GM19099 (cell line): ENCODE measurements around the gene EHD1.

Source experiments
- POLR2A ChIP-seq: IDR thresholded peaks from 3 replicates; pipeline ENCODE4 v1.6.1; 2011; ENCODE audit warnings: low read depth; ENCODE audit not compliant: insufficient read length; ENCODE audit errors: extremely low read depth

EHD1 gene

GRCh38 chr11:64826578-64827450 is 51.6 kb downstream of the EHD1 start:
- no peak for TF ChIP-seq POLR2A

- no peak for TF ChIP-seq POLR2A
These were observed 52.4 kb downstream of the EHD1 start for GRCh38 chr11:64826062-64826461.

DNA sequence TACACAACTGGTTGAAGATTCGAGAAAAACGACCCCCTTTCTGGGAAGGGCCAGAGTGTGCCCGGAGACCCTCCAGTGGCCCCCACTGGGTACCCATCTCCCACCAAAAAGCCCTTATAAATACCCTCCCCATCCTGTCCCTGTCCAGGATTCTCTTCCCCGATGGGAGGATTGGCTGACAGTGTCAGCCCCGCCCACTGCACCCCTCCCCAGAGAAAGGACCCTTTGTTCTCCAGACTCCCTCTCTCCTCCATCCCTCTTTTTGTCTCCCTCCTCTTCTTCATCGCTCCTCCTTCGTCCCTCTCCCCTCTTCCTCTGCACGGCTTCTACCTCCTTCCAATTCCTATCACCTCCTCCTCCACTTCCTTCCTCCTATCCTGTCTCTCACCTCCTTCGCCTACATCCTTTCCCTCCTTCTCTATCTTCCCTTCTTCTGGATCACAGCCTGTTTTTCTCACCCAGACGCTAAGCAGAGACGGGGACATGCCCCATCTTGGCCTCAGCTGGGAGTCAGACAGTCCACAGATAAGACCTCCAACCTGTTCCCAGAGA is 54.8 kb downstream of the EHD1 start:
- TF ChIP-seq POLR2A: no peak

- no peak for TF ChIP-seq POLR2A
These were observed 60.9 kb downstream of the EHD1 start for GRCh38 chr11:64817476-64817875.

DNA sequence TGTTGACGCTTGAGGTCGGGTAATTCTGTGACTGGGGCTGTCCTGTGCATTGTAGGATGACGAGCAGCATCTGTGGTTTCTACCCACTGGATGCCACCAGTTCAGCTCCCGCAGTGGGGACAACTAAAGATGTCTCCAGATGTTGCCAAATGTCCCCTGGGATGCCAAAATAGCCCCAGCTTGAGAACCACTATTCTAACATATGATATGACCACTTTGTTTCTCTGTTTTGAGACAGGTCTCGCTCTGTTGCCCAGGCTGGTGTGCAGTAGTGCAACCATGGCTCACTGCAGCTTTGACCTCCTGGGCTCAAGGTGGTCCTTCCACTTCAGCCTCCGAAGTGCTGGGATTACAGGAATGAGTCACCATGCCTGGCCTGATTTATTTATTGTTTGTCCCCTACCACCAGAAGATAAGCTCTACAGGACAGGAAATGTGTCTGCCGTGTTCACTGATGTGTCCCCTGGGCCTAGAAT is 63.7 kb downstream of the EHD1 start:
- no peak for TF ChIP-seq POLR2A

- TF ChIP-seq POLR2A: no peak
These were observed 64.6 kb downstream of the EHD1 start for GRCh38 chr11:64813826-64814225.

DNA sequence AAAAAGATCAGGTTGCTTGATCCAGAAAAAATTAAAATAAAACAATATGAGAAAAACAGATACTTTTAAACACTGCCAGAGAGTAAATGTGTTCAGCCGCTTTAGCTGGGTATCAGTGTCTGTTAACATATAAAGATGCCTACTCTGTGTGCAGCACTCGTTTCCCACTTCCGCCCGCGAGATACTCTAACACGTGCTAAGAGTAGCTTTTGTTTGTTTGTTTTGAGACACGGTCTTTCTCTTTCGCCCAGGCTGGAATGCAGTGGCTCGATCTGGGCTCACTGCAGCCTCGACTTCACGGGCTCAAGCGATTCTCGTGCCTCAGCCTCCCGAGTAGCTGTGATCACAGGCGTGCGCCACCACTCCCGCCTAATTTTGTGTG is 67.5 kb downstream of the EHD1 start:
- no peak for TF ChIP-seq POLR2A

DNA sequence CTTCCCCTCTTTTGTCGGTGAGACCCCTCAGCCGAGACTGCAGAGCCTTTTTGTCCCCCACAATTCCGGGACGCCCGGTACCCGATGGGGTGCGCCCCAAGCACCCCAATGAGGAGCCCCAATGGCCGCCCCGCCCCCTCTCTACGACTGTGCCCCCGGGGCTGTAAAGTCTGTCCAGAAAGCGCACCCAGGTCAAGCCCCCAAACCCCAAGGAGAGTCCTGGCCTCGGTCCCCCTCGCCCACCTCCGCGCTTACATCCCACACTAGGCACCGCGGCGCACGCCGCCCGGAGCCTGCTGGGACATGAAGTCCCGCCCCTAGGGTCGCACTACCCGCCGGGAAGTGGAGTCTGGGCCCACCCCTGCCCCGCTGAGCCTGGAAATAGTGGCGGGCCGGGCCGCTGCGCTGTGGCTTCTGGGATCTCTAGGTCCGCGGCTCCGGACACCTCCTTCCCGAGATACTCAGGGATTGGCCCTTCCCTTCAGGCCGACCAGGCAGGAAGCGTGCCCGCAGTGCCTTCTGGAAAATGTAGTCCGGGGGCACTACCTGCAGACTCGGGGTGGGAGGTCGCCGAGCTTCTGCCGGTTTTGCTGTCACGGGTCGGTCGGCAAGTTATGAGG is 68.0 kb downstream of the EHD1 start, which contains the start of gene MEN1:
Gene MEN1, minus strand, starts transcription at position 281 of the 620 bp plus-strand sequence. CDS start 442 bp downstream, outside the sequence.
- TF ChIP-seq POLR2A: peak; percentile 68

DNA sequence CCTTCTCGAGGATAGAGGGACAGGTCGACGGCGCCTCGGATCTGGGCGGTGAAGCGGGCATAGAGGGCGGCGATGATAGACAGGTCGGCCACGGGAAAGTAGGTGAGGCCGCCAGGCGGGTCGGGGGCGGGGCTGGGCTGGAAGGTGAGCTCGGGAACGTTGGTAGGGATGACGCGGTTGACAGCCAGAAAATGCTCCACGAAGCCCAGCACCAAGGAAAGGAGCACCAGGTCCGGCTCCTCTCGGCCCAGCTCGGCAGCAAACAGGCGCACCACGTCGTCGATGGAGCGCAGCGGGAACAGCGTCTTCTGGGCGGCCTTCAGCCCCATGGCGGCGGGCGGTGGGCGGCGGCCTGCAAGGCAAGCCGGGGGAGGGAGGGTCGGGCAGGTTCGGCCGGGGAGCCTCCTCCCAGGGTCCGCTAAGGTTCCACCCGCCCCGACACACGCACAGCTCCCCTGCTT is 68.6 kb downstream of the EHD1 start:
- TF ChIP-seq POLR2A: no peak

GRCh38 chr11:64805481-64805880 is 72.9 kb downstream of the EHD1 start:
- TF ChIP-seq POLR2A: no peak

DNA sequence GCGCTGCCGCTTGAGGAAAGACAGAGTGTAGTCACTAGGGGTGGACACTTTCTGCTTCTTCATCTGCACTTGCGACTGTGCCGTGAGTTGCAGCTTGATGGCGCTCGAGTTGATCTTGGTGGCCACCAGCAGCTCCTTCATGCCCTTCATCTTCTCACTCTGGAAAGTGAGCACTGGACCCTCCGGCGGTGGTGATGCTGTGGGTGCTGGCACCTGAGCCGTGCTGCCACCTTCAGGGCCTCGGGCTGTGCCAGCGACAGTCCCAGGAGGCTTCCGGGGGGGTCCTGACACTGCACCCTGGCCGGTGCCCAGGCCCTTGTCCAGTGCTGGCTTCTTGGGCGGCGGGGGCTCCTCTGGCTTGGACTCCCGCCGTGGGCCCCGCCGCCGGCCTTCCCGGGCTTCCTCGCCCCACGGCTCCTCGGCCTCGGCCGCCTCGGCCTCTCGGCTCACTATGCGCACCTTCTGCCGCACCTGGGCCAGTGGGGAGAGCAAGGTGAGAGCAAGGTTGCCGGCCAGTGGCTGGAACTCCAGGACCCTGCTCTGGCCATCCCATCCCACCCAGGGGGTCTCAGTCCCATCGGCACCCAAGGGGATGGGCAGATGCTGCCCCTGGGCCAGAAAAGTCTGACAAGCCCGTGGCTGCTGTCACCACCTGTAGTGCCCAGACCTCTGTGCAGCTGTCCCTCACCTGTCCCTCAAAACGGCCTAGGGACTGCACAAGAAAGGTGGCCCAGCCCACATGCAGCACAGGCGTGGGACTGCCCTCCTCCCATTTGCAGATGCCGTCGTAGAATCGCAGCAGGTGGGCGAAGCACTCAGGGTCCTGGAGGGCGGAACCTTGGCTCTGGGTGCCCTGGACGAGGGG is 73.8 kb downstream of the EHD1 start:
- no peak for TF ChIP-seq POLR2A

GRCh38 chr11:64803846-64804345 is 74.5 kb downstream of the EHD1 start:
- TF ChIP-seq POLR2A: no peak

- TF ChIP-seq POLR2A: peak; percentile 52
These were observed 75.1 kb downstream of the EHD1 start, which contains the start of gene MAP4K2 for GRCh38 chr11:64803158-64803845. Gene MAP4K2, minus strand, starts transcription at chr11:64803214. Its CDS starts 65 bp downstream, at chr11:64803149.
